ENCODE measurements around the gene MOG.

MOG gene

DNA sequence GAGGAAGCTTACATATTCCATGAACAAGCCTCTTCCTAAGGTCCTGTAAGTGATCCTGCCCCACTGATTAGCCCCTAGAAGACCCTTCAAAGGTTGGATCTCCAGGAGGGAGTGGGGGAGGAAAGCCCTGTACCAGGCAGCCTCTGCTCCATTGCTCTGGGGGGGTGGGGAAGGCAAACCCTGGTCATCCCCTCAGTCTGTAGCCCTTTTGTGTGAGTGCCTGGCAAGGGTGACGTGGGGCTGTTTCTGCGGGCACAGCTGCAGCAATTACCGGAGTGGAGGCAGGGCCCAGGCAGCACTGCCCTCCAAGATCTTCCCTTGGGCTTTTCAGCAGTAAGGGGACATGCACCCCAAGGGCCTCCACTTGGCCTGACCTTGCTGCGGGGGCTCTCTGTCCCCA lies at the start of gene MOG:
Gene MOG (plus strand): TSS at position 295 of the 400 bp plus-strand sequence. CDS start 118 bp downstream, outside the sequence.
- no peak for DNase-seq

DNA sequence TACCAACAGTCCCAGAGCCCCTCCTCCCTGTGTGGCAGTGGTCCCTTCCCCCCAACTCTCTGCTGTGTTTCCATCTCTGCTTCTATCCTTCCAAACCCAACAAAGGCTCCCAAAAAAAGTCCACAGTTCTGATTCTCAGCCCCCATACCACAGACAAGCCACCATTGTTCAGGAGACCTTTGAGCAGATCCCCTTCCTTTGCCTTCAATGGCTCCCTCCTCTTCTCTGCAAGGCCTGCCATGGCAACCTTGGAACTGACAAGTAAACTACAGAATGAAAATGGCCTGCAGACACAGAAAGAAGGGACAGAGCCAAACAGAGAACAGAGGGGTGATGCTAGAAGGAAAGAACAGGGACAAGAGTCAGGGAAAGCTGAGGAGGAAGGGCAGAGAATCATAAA lies 48.8 kb upstream of the MOG start:
- DNase-seq, result no peak

DNA sequence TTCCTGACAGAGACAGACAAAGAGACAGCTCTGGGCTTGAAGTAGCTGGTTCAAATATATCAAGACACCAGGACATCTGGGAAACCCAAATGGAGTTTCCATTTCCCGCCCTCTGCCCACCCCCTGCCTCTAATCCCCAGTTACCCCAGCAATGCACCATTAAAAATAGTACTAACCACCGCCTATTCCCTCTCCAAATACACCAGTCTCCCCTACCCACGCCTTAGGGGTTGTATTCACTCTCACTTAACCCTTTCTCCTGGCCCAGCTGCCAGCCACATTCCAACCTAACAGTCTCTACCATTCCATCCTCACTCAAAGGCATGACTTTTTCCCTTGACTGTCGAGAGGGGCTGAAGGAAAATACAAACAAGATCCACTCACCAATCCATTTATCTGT lies 46.4 kb upstream of the MOG start:
- DNase-seq, result no peak

DNA sequence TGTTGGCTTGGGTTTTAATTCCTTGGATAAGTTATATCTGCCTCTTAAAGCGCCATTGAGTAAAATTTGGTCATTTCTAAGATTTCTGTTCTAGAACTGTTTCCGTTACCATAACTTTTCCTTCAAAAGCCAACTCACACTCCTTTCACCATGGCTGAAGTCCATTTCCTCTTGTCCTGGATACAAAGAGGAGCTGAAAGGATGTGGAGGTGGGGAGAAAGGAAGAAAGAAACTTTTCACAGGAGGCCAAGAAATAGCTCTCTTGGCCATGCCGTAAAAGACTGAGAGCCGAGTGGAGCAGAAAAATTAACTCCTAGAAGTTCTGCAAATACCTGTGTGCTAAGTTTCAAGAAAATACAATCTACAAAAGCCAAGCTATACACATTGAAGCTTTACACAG lies 45.5 kb upstream of the MOG start:
- no peak for DNase-seq

DNA sequence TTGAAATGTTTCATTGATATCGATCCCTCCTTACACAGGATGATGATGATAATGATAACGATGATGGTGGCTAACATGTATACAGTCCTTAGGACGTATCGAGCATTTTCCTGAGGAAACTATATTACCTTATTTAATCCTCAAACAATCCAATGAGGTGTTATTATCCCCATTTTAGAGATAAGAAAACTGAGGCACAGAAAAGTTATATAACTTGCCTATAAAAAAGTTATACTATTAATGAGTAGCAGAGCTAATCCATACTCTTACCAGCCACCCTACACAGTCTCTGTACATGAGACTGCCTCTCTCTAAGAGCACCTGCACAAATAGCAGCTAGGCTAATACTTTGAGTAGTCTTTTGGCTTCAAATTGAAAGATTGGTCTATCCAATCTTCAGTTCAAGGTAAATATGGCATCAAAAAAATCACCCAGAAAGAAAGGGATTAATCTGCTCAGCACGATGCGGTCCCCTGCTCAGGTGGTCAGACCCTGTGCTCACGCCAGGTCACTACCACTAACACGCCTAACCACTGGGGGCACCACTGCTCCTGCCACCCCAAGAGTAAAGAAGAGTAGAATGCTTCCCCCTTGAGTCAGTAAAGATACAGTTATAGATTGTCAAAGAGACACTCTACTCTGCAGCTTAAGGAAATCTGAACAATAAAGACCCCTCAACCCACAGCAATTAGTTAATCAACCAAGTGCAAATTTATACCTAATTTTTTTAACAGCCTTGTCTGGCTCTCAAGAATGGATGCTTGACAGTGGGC lies 38.9 kb upstream of the MOG start:
- DNase-seq, result no peak

DNA sequence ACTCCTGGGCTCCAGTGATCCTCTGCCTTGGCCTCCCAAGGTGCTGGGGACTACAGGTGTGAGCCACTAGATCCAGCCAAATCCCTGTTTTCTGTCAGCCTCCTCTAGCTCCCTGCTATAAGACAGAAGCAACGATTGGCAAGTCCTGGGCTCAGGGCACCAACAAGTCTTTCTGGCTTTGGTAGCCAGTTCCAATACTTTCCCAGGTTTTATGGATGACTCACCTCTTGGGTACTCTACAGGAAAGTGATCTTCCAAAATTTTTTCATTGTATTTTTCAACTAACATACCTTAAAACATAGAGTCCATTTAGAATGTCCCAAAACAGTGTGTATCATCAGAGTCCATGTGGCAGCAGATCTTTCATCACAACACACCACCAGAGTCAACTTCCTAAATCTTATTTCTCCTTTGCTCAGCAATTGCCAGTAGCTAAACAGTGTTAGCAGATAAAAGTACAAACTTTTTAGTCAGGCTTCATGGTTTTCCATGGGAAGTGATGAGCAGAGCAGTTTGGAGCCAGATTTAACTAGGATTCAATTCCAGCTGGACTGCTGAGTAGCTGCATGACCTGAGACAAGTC lies 37.2 kb upstream of the MOG start:
- DNase-seq, result no peak

DNA sequence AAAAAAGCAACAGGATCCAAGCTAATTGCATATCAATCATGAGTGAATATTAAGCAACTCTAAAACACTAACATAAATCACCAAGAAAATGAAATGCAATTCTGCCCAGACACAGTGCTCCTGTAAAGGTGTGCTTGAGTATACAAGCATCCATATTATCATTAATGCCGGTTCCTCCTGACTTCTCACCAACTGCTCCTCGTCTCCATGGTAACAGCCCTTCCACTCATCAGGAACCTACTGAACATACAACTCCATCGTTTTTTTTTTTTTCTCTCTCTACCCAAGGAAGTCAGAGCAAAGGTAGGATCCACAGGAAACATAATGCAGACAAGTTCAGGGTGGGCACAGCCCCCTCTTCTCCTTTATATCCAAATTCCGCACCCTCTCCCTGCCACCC lies 36.3 kb upstream of the MOG start:
- DNase-seq, result no peak

DNA sequence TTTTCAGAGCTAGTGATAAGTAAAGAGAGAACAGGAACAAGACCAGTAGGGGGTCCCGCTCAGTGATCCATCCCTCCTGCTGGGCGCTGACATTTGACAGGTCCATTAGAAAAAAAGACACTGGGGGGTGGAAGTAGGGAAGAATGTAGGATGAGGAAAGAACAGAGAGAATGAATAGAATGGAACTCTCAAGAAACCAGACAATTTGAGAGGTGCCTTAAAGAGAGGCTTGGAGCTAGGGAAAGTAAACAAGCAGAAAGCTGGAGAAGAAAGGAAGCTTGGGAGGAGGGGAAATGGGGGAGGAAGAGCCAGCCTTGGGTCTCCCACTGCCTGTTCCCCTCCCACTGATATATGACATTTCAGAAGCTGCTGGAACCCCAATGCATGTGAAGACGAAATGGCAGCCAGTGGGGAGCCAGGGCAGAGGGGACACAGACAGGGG lies 32.4 kb upstream of the MOG start:
- DNase-seq, result no peak

DNA sequence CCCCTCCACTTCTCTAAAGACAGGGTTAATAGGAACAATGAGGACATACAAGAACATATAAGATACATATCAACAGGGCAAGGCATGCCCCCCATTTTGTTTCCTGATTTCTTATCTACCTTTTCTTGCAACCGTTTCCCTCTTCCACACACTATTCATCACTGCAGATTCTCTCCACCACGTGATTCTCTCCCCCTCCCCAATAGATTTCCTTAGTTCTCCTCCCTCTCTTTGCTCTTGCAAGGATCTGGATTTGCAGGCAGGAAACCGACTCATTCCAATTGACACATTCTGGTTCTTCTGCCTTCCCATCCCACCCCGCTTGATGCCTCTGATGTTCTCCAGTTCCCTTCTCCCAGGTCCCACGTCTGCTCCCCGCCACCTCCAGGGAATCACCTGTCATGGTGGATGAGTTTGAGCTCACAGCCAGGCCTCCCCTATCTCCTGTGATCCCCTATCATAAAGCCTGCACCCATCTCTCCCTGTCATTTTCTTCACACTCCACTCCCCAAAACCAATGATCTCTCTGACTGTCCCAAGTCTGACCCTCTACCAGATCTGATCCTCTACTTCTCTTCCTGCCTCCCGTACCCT lies 31.5 kb upstream of the MOG start:
- no peak for DNase-seq

DNA sequence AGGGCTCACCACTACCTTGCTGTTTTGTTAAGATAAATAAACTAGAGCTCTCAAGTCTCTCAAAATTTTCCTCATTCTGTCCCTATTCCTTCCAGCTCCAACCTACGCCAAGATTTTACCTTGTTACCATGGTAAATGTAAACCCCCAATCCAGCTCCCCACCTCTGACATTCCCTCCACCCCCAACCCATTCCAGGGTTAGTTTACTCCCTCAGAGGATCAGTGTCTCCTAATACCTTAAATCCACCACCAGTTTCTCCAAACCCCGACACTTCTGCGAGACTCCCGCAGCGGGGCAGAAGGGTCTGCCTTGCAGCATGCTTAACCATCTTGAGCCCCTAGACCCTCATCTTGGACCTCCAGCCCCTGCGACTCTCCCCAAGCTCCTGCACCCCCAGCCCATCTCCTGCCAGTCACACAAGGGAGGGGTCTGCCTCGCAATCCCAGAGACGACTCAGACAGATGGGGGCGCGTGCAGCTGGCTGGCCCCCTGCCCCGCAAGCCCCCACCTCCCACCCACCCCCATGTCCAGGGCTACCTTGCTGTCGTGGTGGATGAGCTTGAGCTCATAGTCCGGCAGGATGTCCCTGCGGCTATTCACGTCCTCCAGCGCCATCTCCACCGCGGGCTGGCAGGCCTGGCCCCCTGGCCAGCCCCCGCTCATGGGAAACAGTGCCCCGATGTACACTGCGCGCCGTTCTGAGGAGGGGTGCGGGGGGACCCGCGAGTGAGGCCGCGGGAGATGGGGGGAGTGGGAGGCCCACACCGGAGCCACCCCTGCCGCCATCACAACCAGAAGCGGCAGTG lies 29.7 kb upstream of the MOG start:
- DNase-seq, result no peak

DNA sequence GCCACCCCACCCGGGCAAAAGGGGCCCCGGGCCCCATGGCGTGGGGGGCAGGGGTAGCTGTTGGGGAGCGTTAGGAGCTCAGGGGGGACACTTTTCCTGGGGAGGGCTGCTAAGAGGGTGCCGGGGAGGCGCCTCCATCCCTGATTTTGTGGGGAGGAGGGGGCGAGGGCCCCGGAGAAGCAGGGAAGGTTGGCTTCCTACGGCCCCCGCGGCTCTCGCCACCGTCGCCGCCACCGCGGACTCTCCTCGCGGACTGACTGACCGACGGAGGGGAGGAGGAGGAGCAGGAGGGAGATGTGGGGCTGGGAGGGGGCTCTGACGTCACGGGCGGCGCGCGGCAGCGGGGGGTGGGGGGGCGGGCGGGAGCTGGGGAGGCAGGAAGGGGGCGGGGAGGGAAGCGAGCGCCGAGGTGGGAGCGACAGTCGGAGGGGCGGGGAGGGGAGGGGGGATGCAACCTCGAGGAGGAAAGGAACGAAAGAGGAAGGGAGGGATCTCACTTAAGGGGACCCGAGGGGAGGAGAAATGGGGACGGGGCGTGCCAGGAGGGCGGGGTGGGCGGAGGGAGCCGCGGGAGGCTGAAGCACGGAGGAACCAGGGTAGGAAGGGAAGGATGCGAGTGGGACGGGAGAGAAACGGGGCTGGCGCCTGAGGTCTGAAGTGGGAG lies 29.0 kb upstream of the MOG start:
- DNase-seq, result peak; percentile 84

DNA sequence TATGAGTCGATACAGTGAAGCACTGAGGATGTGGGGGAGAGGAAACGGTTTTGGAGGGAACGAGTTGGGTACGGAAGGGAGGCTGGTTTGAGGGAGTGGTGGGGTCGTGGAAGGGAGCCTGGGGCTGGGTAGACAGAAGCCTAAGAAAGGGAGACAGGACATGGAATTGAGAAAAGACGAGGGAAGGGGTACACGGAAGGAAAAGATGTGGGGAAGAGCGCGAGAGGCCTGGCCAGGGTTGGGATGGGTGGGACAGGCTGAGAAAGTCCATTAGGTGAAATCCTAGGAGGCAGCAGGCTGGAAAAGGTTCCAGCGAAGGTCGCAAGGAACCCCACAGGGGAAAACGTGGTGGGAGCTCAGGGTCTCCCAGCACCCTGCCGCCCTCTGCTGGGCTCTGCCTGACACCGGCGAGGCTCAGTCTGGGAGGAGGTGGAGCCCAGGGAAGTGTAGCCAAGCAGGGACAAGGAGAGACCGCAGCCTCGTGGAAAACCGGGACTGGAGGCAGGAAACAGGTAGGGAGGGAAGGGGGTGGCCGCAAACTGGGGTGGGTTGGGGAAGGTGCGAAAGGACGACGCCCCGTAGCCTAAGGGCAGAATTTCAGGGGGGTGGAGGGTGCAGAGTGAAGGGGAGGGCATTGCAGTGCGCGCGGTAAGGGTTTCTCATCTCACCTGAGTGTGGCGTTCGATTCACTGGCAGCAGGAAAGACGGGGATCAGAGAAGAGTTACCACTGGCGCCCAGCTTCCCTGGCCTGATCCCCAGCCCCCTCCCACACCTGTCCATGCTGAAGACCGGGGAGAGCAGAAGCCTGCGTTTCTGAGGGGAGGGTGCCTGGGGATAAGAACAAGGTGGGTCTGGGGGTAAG lies 28.2 kb upstream of the MOG start:
- peak; percentile 84 for DNase-seq

DNA sequence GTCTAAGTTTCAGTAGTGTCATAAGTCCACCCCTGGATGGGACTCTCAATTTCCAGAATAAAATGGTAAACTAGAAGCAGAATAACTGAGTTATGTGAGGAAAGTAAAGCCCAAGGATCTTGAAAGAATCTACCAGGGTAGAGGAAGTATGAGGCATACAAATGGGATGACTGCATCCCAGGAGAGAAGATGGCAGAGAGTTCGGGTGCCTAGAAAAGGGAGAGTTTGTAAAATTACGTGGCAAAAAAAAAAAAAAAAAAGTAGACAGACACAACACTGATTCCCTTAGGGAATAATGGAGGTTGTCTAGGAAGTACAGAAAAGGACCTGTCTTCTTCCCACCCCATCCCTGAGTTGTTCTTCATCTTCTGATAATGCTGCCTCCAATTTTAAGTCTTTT lies 27.3 kb upstream of the MOG start:
- DNase-seq, result no peak

DNA sequence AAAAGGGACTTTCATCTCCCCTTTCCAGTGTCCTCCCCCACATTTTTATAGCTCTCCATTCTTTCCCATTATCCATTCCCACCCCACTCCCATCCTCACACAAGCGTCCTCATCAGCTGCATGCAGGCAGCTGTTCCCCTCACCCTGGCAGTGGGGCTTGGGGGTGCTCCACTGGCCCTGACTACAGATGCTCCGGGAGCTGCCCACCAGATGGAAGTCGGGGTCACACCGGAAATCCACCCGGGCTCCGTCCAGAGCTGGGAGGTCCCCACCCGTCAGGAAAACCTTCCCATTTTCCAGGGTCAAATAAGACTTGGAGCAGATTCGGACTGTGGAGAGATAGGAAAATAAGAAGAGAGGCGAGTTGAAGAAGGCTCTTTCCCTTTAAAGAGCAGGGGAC lies 26.6 kb upstream of the MOG start:
- no peak for DNase-seq

DNA sequence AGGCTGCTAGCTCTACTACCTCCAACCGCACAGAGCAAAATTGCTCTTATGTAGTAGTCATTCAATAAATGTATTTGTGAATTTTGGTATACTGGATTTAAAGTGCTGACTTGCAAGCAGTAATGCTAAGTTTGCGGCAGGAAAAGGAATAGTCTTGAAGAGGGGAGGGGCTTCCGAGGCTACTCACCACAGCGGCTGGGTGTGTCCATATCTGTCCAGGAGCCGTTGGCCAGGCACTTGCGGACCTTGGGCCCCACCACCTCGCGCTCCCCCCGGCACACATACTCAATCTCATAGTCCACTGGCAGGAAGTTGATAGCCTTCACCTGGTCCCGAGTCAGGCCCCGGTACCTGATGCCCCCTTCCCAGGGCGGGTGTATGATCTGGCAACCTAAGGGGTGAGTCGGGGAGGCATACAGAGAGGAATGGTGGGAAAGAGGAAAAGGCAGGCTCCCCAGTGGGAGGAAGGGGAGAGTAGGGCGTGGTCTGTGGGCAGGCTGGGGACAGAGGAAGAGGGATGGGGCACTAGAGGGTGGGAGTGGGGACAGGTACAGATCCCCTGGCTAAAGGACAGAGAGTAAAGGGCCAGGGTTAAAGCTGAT lies 25.6 kb upstream of the MOG start:
- DNase-seq, result no peak

DNA sequence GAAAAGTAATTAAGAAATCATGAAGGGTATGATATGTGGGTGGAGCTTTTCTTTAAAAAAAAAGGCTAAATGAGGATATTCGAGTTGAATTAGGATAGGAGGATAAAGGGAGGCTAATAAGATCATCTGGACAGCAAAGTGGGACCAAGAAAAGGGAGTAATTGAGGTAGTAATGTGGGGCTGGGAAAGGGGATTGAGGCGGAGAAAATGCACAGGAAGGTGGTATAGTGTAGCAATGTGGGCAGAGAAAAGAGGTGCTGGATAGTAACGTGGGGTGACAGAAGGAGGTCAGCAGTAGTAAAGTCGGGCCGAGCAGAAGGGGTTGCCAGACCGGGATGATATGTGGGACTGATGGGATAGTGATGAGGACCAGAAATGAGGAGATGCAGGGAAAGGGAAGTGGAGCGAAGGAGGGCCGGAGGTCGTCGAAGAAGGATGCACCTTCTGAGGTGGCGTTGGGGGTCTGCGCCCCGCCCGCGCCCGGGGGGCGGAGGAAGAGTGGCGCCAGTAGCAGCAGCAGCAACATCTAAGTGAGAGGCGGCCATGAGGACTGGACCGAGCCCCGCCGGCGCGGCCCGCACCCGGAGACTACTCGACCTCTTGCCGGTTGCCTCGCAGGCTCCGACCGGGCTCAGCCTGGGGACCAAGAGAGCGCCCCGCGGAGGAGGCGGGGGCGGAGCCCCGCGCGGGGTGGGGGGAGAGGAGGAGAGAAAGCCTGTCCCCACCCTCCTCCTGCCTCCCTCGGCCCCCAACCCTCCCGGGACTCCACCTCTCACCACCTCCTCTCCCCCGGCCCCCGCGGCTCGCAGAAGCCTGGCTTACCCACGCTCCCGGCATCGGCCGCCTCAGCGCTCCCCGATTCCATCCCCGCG lies 24.8 kb upstream of the MOG start:
- peak; percentile 86 for DNase-seq

DNA sequence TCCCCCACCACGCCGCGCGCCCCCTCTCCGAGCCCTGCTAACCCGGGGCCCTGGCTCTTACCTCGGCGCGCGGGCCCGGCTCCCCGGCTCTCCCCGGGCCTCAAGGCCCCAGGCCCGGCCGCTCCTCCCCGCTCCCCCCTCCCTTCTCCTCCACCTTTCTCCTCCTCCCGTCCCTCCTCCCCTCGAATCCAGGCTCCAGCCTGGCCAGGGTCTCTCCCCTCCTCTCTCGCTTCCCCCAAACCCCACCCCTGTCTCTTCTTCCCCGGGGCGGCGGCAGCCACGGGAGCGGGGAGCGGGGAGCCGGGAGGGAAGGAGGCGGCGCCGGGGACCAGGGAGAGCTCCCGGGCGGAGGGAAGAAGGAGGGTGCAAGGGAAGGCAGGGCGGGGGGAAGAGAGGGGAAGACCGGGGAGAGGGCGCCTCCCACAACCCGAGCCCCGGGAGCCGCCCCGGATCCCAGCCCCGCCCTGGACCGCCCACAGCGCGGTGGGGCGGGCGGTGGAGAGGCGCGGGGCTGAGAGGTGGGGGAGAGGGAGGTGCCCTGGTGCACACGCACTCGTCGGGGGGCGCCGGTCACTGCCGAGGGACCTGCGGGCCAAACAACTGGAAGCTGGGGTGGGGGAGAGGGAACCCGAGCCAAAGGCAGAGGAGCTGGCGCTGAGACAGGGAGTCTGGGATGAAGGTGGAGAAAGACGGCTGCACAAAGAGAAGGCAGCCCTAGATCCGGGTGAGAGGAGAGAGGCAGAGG lies 23.9 kb upstream of the MOG start, which contains the start of gene GABBR1:
Gene GABBR1 (minus strand): TSS at position 395 of the 745 bp plus-strand sequence. CDS start 798 bp downstream, outside the sequence.
- DNase-seq, result peak; percentile 90

DNA sequence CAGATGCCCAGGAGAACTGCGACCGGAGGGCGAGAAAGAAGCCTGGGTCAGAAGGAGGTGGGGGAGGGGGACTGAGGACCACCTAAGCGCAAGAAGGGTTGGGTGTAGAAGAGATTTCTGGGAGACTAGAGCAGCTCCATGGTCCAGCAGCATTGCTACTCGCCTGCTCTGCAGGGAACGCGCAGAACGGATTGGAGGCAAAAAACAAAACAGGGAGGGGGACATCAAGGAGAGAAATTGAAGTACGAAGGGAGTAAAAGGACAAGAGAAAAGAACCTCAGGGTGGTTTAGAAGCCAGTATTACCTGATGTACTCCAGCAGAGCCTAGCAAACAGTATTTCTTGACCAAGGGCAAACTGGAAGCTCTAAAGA lies 23.4 kb upstream of the MOG start:
- no peak for DNase-seq

DNA sequence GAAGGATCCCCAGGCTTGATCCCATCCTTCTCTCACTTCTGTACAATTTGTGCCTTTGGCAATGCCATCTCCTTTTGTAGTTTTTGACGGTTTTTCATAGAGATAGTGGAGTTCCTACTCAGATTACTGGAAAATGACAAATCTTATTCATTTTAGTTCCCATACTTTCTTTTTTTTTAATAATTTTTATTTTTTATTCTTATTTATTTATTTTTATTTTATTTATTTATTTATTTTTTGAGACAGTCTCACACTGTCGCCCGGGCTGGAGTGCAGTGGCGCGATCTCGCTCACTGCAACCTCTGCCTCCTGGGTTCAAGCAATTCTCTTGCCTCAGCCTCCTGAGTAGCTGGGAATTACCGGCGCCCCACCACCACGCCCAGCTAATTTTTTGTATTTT lies 19.6 kb upstream of the MOG start:
- no peak for DNase-seq
